GM12878 (cell line): Measurements from ENCODE around the gene SGCD. TPM values are rescaled to one million over a fixed set of nuclear protein-coding genes. Genes with fewer than 3 reads are reported as not detected.

Source experiments
- ATAC-seq: fragments of 200-7000 bp; cut with Tn5 transposase; 3 replicates; pipeline ENCODE4 v1.9.1; 2020; ENCODE audit warnings: mild to moderate bottlenecking, moderate library complexity
- BruUV-seq: library from RNA; stranded (reverse); fragments of 400-500 nt; replicated peaks from 2 replicates; lab custom pipeline; 2021; lab: Mats Ljungman, UMichigan
- CTCF ChIA-PET: fragments of 300-600 bp; sonication (Branson Sonifier 250); formaldehyde crosslinking; extraction: SDS; loops from one replicate; lab custom pipeline; 2021; ENCODE audit warnings: inconsistent platforms; lab: Yijun Ruan, JAX
- POLR2A ChIA-PET: fragments of 350-600 bp; formaldehyde crosslinking; extraction: SDS; loops from one replicate; lab custom pipeline; 2021; ENCODE audit warnings: inconsistent platforms; lab: Charles Lee
- RAD21 ChIA-PET: fragments of 300-600 bp; sonication (Branson Sonifier 250); formaldehyde crosslinking; loops from one replicate; lab custom pipeline; 2023; ENCODE audit warnings: antibody characterized with exemption; ENCODE audit not compliant: unreplicated experiment; lab: Charles Lee
- SMC1A ChIA-PET: fragments of 300-600 bp; sonication (Branson Sonifier 250); formaldehyde crosslinking; loops from one replicate; lab custom pipeline; 2023; ENCODE audit not compliant: unreplicated experiment, uncharacterized antibody; lab: Charles Lee
- DNase-seq: peaks from one replicate; pipeline ENCODE4 v3.0.0-alpha.2; 2011; ENCODE audit warnings: low read depth, low spot score
- FAIRE-seq: peaks from 3 replicates; lab custom pipeline; 2011; peaks lifted over from hg19 to GRCh38; lab: Jason Lieb, UNC
- H2AFZ ChIP-seq: 2 replicates; pipeline ENCODE4 v1.6.0; 2011; ENCODE audit warnings: low read depth, low read length, control low read depth; ENCODE audit not compliant: control insufficient read depth
- H3K27ac ChIP-seq: 2 replicates; pipeline ENCODE4 v1.5.1; 2011; ENCODE audit warnings: control low read depth; ENCODE audit not compliant: control insufficient read depth, insufficient read depth
- H3K27me3 ChIP-seq, 2 experiments: replicated peaks in 1 of 2; 2 replicates each; pipeline versions ENCODE4 v1.6.0 to v1.6.1; 2011; ENCODE audit warnings: low read length in 1 of 2; ENCODE audit not compliant: control insufficient read depth in 2 of 2, insufficient read depth in 2 of 2
- H3K36me3 ChIP-seq, 2 experiments: 2 replicates each; pipeline ENCODE4 v1.5.1; 2011; ENCODE audit warnings: low read length in 1 of 2; ENCODE audit not compliant: control insufficient read depth in 2 of 2, insufficient read depth in 2 of 2
- H3K4me1 ChIP-seq: 2 replicates; pipeline ENCODE4 v1.6.1; 2011; ENCODE audit warnings: mild to moderate bottlenecking, low read length, moderate library complexity, mixed read lengths; ENCODE audit not compliant: control insufficient read depth, insufficient read depth
- H3K4me2 ChIP-seq: 2 replicates; pipeline ENCODE4 v1.6.0; 2011; ENCODE audit warnings: control low read depth; ENCODE audit not compliant: control insufficient read depth, insufficient read depth
- H3K4me3 ChIP-seq: fragments of 200-600 bp; sonication (generic); 2 replicates; pipeline ENCODE4 v1.5.1; 2016
- H3K79me2 ChIP-seq: 2 replicates; pipeline ENCODE4 v1.6.0; 2011; ENCODE audit warnings: low read length; ENCODE audit not compliant: control insufficient read depth, insufficient read depth
- H3K9ac ChIP-seq: 2 replicates; pipeline ENCODE4 v1.8.0; 2011; ENCODE audit warnings: low read length, control low read depth, mixed read lengths; ENCODE audit not compliant: control insufficient read depth, insufficient read depth
- H3K9me3 ChIP-seq: replicated peaks from 3 replicates; pipeline ENCODE4 v1.5.1; 2011; ENCODE audit warnings: mild to moderate bottlenecking, low read length; ENCODE audit not compliant: control insufficient read depth, insufficient read depth
- H4K20me1 ChIP-seq: 2 replicates; pipeline ENCODE4 v1.6.0; 2011; ENCODE audit not compliant: control insufficient read depth, insufficient read depth
- BACH1 ChIP-seq: fragments of 450-650 bp; IDR thresholded peaks from 2 replicates; pipeline ENCODE4 v1.6.1; 2017; ENCODE audit warnings: mild to moderate bottlenecking, borderline replicate concordance
- CHD1 ChIP-seq: IDR thresholded peaks from 2 replicates; pipeline ENCODE4 v1.6.1; 2012; ENCODE audit warnings: low read depth, low read length, improper control_type of control experiment
- ETV6 ChIP-seq, 2 experiments: fragments of 450-650 bp in 1 of 2; IDR thresholded peaks in 1 of 2; conservative IDR thresholded peaks in 1 of 2; 2 replicates each; pipeline ENCODE4 v1.6.1; 2014; ENCODE audit warnings: antibody characterized with exemption in 1 of 2, borderline replicate concordance in 1 of 2, low read depth in 1 of 2, mild to moderate bottlenecking in 1 of 2, moderate library complexity in 1 of 2
- EZH2 ChIP-seq: IDR thresholded peaks from 2 replicates; pipeline ENCODE4 v1.6.1; 2012; ENCODE audit warnings: low read depth, mild to moderate bottlenecking, control low read depth, inconsistent platforms, low read length, borderline replicate concordance; ENCODE audit not compliant: control insufficient read depth
- FOXM1 ChIP-seq: IDR thresholded peaks from 2 replicates; pipeline ENCODE4 v1.6.1; 2012; ENCODE audit warnings: low read depth, mild to moderate bottlenecking, inconsistent platforms, low read length, moderate library complexity
- HDAC6 ChIP-seq: fragments of 200-600 bp; sonication (generic); IDR thresholded peaks from one replicate; pipeline ENCODE4 v1.8.0; 2017; ENCODE audit warnings: antibody characterized with exemption; ENCODE audit not compliant: unreplicated experiment
- JUNB ChIP-seq: IDR thresholded peaks from 2 replicates; pipeline ENCODE4 v1.6.1; 2016; ENCODE audit warnings: antibody characterized with exemption, mild to moderate bottlenecking
- KDM1A ChIP-seq: fragments of 200-600 bp; sonication (generic); IDR thresholded peaks from 2 replicates; pipeline ENCODE4 v1.6.1; 2016; ENCODE audit warnings: borderline replicate concordance
- MTA3 ChIP-seq: IDR thresholded peaks from 2 replicates; pipeline ENCODE4 v1.6.1; 2012; ENCODE audit warnings: low read length, inconsistent platforms, borderline replicate concordance
- NR2C2 ChIP-seq: IDR thresholded peaks from 2 replicates; pipeline ENCODE4 v1.6.1; 2011; ENCODE audit warnings: borderline replicate concordance, low read depth; ENCODE audit not compliant: control insufficient read depth, insufficient read length
- NR2F1 ChIP-seq: fragments of 450-650 bp; conservative IDR thresholded peaks from 2 replicates; pipeline ENCODE4 v1.6.1; 2017; ENCODE audit warnings: mild to moderate bottlenecking
- RBBP5 ChIP-seq: fragments of 200-600 bp; sonication (generic); conservative IDR thresholded peaks from 2 replicates; pipeline ENCODE4 v1.6.1; 2016
- SMC3 ChIP-seq: IDR thresholded peaks from 2 replicates; pipeline ENCODE4 v1.6.1; 2011; ENCODE audit warnings: low read length, improper control_type of control experiment, borderline replicate concordance
- STAT3 ChIP-seq: IDR thresholded peaks from 2 replicates; pipeline ENCODE4 v1.6.1; 2011; ENCODE audit warnings: low read depth, low read length, improper control_type of control experiment
- SUZ12 ChIP-seq: fragments of 200-600 bp; sonication (generic); IDR thresholded peaks from one replicate; pipeline ENCODE4 v1.6.1; 2018; ENCODE audit warnings: antibody characterized with exemption, mild to moderate bottlenecking; ENCODE audit not compliant: unreplicated experiment
- ZBED1 ChIP-seq: IDR thresholded peaks from 2 replicates; pipeline ENCODE4 v1.6.1; 2016; ENCODE audit warnings: borderline replicate concordance
- WGBS: methylation state at CpG from one replicate; pipeline ENCODE4 v1.1.6; 2016; ENCODE audit warnings: low lambda C conversion rate; ENCODE audit not compliant: insufficient replicate concordance, insufficient coverage; ENCODE audit errors: missing lambda C conversion rate; 5-methylcytosine and 5-hydroxymethylcytosine counted together
- in situ Hi-C: fragments of 300-500 bp; cut with MboI; formaldehyde crosslinking; loops from 9 replicates; pipeline ENCODE4 v1.14.3; 2018; ENCODE audit warnings: mixed read lengths
- intact Hi-C: fragments of 100-400 bp; cut with micrococcal nuclease; formaldehyde crosslinking; loops from one replicate; pipeline ENCODE4 v1.14.2; 2022; ENCODE audit not compliant: unreplicated experiment
- polyA plus RNA-seq, 11 experiments: library from polyadenylated mRNA; depleted of rRNA in 4 of 11; unstranded in 6 of 11; stranded (reverse) in 5 of 11; fragments of >200 nt; fragmentation: Nextera tagmentation in 4 of 11; fragmentation: Illumina TruSeq in 1 of 11; extraction: Ambion mirVana in 4 of 11; extraction: Trizol in 1 of 11; gene quantifications; 1 replicate in 1 of 11; 2 replicates in 10 of 11; pipeline versions ENCODE4 v1.2.1 to v1.2.3, GENCODE V29; 2011 to 2016; ENCODE audit warnings: inconsistent platforms in 2 of 11, missing spikeins in 2 of 11, low read depth in 1 of 11
- total RNA-seq, 4 experiments: library from RNA; depleted of rRNA in 3 of 4; stranded (reverse); fragments of >200 nt in 3 of 4; fragmentation: Illumina TruSeq in 1 of 4; extraction: Trizol in 1 of 4; gene quantifications; 2 replicates each; pipeline versions ENCODE4 v1.2.1 to v1.2.3, GENCODE V29; 2013 to 2021
- TF ChIP-seq, protein P1 (sequence below): fragments of 450-650 bp; IDR thresholded peaks from 2 replicates; pipeline ENCODE4 v1.6.1; 2018; ENCODE audit warnings: mild to moderate bottlenecking, low read depth, moderate library complexity; ENCODE audit not compliant: partially characterized antibody
- TF ChIP-seq, protein P2 (sequence below): fragments of 450-650 bp; IDR thresholded peaks from 2 replicates; pipeline ENCODE4 v1.6.1; 2017; ENCODE audit warnings: borderline replicate concordance

Gene SGCD
- total and polyA plus RNA-seq, 10 of the 15 experiments (the other 5 are each of a cell fraction or from before 2014, with no cell fraction given): 0.06 TPM; not detected in 9

DNA sequence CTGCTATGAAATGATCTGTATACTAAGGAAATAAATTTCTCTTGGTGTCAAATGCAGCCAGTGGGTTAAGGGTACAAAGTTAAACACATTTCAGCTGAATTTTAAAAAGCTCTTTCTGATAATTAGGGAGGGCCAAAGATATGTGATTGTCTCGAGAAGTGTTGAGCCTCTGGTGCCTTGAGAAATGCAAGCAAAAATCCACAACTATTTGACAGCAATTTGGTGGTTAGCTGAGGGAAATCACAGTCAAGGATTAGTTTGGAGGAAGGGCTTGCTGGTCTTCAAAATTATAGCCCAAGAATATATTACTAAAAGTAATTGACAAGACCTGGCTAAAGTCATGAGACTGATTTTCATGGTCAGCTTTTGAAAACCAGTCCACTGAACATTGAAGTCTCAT is 267.4 kb downstream of the SGCD start (continued):
- TF ChIP-seq JUNB (no peak), STAT3 (no peak), KDM1A (no peak), CHD1 (no peak), HDAC6 (no peak), SUZ12 (no peak), SMC3 (no peak), ZBED1 (no peak), MTA3 (no peak), RBBP5 (no peak)
- TF ChIP-seq, protein P1, sequence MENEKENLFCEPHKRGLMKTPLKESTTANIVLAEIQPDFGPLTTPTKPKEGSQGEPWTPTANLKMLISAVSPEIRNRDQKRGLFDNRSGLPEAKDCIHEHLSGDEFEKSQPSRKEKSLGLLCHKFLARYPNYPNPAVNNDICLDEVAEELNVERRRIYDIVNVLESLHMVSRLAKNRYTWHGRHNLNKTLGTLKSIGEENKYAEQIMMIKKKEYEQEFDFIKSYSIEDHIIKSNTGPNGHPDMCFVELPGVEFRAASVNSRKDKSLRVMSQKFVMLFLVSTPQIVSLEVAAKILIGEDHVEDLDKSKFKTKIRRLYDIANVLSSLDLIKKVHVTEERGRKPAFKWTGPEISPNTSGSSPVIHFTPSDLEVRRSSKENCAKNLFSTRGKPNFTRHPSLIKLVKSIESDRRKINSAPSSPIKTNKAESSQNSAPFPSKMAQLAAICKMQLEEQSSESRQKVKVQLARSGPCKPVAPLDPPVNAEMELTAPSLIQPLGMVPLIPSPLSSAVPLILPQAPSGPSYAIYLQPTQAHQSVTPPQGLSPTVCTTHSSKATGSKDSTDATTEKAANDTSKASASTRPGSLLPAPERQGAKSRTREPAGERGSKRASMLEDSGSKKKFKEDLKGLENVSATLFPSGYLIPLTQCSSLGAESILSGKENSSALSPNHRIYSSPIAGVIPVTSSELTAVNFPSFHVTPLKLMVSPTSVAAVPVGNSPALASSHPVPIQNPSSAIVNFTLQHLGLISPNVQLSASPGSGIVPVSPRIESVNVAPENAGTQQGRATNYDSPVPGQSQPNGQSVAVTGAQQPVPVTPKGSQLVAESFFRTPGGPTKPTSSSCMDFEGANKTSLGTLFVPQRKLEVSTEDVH: no peak

DNA sequence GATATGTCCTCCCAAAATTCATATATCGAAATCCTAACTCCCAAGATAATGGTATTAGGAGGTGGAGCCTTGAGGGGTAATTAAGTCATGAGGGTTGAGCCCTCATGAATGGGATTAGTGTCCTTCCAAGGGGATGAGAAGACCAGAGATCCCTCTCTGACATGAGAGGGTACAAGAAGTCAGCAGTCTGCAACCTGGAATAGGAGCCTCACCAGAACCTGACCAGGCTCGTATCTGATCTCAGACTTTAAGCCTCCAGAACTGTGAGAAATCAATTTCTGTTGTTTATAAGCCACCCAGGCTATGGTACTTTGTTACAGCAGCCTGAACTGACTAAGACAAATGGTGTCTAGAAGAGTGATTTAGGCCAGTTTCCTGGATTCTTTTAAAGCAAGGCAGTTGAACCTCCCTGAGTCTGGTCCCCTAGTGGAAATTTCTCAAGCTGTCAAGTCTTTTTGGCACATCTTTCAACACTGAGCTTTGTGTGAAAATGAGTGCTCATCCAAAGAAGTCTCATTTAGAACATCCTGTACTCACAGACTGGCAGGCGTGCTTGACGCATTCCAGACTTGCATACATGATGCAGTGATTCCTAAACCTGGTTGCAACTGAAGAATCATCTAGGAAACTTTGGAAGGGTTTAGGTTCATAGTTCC is 268.3 kb downstream of the SGCD start:
- WGBS: 24% methylated on average over 4 of the region's 4 CpGs
- in situ Hi-C loops: no loop called here
- intact Hi-C loops: no loop called here
- ChIA-PET RAD21 (no interaction called here), CTCF (interaction anchor here (0.7 kb wide), 1 partner anchor 850 kb away, joined by 3 read pairs; no protein-coding TSS in a partner anchor), SMC1A (no interaction called here), POLR2A (no interaction called here)
- Histone ChIP-seq H2AFZ (no peak overlapping the region), H4K20me1 (no peaks in the 10 kb centered on the region), H3K79me2 (no peaks in the 10 kb centered on the region), H3K4me2 (no peak overlapping the region), H3K4me1 (no peaks in the 10 kb centered on the region), H3K9ac (no peak overlapping the region), H3K27me3 (no peaks in the 10 kb centered on the region), H3K9me3 (no peaks in the 10 kb centered on the region), H3K36me3 (no peaks in the 10 kb centered on the region), H3K4me3 (no peak overlapping the region), H3K27ac (no peak overlapping the region)
- no TSS peak for BruUV-seq
- FAIRE-seq (no peak), DNase-seq (no peak), ATAC-seq (no peak)
- TF ChIP-seq, protein P2, sequence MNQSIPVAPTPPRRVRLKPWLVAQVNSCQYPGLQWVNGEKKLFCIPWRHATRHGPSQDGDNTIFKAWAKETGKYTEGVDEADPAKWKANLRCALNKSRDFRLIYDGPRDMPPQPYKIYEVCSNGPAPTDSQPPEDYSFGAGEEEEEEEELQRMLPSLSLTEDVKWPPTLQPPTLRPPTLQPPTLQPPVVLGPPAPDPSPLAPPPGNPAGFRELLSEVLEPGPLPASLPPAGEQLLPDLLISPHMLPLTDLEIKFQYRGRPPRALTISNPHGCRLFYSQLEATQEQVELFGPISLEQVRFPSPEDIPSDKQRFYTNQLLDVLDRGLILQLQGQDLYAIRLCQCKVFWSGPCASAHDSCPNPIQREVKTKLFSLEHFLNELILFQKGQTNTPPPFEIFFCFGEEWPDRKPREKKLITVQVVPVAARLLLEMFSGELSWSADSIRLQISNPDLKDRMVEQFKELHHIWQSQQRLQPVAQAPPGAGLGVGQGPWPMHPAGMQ: no peak
- TF ChIP-seq ETV6 (conservative IDR thresholded peaks at IDR 0.05 in 1 of 2, IDR thresholded peaks at IDR 0.05 in 1 of 2; ENCODE audit: borderline replicate concordance in 1 of 2, low read depth in 1 of 2) (no peak), BACH1 (no peak), NR2C2 (no peak), EZH2 (no peak), FOXM1 (no peak), NR2F1 (no peak)
